Measurements from ENCODE around the gene LDLRAD3.

LDLRAD3 gene

GRCh38 chr11:36195496-36196354 lies 251.9 kb downstream of the LDLRAD3 start:
- Histone ChIP-seq H3K9me3 (ENCODE audit: severe bottlenecking) (no peaks in the 10 kb centered on the region), H3K27ac (no peak overlapping the region), H3K36me3 (peaks cover 23% of the 10 kb centered on the region), H3K27me3 (ENCODE audit: insufficient read depth, low read depth, severe bottlenecking) (no peaks in the 10 kb centered on the region), H3K4me3 (ENCODE audit: low read depth, low read length) (no peak overlapping the region)
- no peak for TF ChIP-seq CTCF (IDR thresholded peaks at IDR 0.05; ENCODE audit: low read depth, low read length)
- DNase-seq = no peak

GRCh38 chr11:36196411-36196998 lies 252.6 kb downstream of the LDLRAD3 start:
- TF ChIP-seq CTCF (IDR thresholded peaks at IDR 0.05; ENCODE audit: low read depth, low read length) = no peak
- Histone ChIP-seq H3K27ac (no peak overlapping the region), H3K4me3 (ENCODE audit: low read depth, low read length) (no peak overlapping the region), H3K9me3 (ENCODE audit: severe bottlenecking) (no peaks in the 10 kb centered on the region), H3K27me3 (ENCODE audit: insufficient read depth, low read depth, severe bottlenecking) (no peaks in the 10 kb centered on the region), H3K36me3 (peaks cover 23% of the 10 kb centered on the region)
- no peak for DNase-seq

GRCh38 chr11:36201411-36201810 lies 257.5 kb downstream of the LDLRAD3 start:
- Histone ChIP-seq H3K36me3 (peaks cover 17% of the 10 kb centered on the region), H3K27ac (no peak overlapping the region), H3K4me3 (ENCODE audit: low read depth, low read length) (no peak overlapping the region), H3K9me3 (ENCODE audit: severe bottlenecking) (no peaks in the 10 kb centered on the region), H3K27me3 (ENCODE audit: insufficient read depth, low read depth, severe bottlenecking) (no peaks in the 10 kb centered on the region)
- TF ChIP-seq CTCF (IDR thresholded peaks at IDR 0.05; ENCODE audit: low read depth, low read length) = no peak
- no peak for DNase-seq

- no peaks in the 10 kb centered on the region for H3K36me3 ChIP-seq
- TF ChIP-seq CTCF (IDR thresholded peaks at IDR 0.05; ENCODE audit: low read depth, low read length) = no peak
- H3K4me3 ChIP-seq (ENCODE audit: low read depth, low read length) = no peak overlapping the region
- H3K27me3 ChIP-seq (ENCODE audit: insufficient read depth, low read depth, severe bottlenecking) = no peaks in the 10 kb centered on the region
- DNase-seq = no peak
- no peaks in the 10 kb centered on the region for H3K9me3 ChIP-seq (ENCODE audit: severe bottlenecking)
- no peak overlapping the region for H3K27ac ChIP-seq
These were observed 261.7 kb downstream of the LDLRAD3 start for GRCh38 chr11:36205536-36205935.

GRCh38 chr11:36210529-36210928 lies 266.7 kb downstream of the LDLRAD3 start:
- Histone ChIP-seq H3K27ac (no peak overlapping the region), H3K9me3 (ENCODE audit: severe bottlenecking) (no peaks in the 10 kb centered on the region), H3K36me3 (no peaks in the 10 kb centered on the region), H3K4me3 (ENCODE audit: low read depth, low read length) (no peak overlapping the region), H3K27me3 (ENCODE audit: insufficient read depth, low read depth, severe bottlenecking) (no peaks in the 10 kb centered on the region)
- DNase-seq = no peak
- TF ChIP-seq CTCF (IDR thresholded peaks at IDR 0.05; ENCODE audit: low read depth, low read length) = no peak

All from WERI-Rb-1 (cell line).